GM23338 (cell line): ENCODE results near the gene KAT2B.

Source experiments
- ETS1 ChIP-seq: IDR thresholded peaks from 2 replicates; pipeline ENCODE4 v1.6.1; 2016; ENCODE audit warnings: antibody characterized with exemption
- EZH2 ChIP-seq: fragments of 200-600 bp; sonication (generic); IDR thresholded peaks from one replicate; pipeline ENCODE4 v1.8.0; 2017; ENCODE audit warnings: antibody characterized with exemption, mild to moderate bottlenecking, low read depth; ENCODE audit not compliant: unreplicated experiment
- TF ChIP-seq, protein P1 (sequence below): IDR thresholded peaks from one replicate; pipeline ENCODE4 v1.6.1; 2018; ENCODE audit warnings: antibody characterized with exemption; ENCODE audit not compliant: unreplicated experiment

DNA sequence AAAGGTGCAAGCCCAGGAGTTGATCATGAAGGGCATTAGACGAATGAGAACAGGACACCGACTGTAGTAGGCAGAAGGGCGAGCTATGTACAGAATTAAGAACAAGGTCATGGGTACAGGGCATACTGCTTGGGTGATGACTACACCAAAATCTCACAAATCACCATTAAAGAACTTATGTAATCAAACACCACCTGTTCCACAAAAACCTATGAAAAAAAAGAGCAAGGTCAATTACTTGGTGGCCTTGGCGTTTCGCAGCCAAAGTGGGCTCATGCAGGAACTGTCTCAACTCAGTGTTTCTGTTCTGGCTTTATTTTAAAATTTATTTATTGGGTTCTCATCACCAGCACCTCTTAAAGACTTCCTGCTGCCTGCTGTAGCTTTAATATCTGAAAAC lies 2.1 kb downstream of the KAT2B start:
- TF ChIP-seq EZH2 (no peak), ETS1 (no peak)
- TF ChIP-seq, protein P1, sequence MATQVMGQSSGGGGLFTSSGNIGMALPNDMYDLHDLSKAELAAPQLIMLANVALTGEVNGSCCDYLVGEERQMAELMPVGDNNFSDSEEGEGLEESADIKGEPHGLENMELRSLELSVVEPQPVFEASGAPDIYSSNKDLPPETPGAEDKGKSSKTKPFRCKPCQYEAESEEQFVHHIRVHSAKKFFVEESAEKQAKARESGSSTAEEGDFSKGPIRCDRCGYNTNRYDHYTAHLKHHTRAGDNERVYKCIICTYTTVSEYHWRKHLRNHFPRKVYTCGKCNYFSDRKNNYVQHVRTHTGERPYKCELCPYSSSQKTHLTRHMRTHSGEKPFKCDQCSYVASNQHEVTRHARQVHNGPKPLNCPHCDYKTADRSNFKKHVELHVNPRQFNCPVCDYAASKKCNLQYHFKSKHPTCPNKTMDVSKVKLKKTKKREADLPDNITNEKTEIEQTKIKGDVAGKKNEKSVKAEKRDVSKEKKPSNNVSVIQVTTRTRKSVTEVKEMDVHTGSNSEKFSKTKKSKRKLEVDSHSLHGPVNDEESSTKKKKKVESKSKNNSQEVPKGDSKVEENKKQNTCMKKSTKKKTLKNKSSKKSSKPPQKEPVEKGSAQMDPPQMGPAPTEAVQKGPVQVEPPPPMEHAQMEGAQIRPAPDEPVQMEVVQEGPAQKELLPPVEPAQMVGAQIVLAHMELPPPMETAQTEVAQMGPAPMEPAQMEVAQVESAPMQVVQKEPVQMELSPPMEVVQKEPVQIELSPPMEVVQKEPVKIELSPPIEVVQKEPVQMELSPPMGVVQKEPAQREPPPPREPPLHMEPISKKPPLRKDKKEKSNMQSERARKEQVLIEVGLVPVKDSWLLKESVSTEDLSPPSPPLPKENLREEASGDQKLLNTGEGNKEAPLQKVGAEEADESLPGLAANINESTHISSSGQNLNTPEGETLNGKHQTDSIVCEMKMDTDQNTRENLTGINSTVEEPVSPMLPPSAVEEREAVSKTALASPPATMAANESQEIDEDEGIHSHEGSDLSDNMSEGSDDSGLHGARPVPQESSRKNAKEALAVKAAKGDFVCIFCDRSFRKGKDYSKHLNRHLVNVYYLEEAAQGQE = no peak
